Trophoblast cell (in vitro differentiated cells and primary cell): Measurements from ENCODE around the gene SNAP25.

Experiments used
- DNase-seq, 2 donors: peaks; one replicate each; pipeline ENCODE4 v3.0.0-alpha.2; 2016
- H2AFZ ChIP-seq: 2 replicates; pipeline ENCODE4 v1.6.1; 2013; ENCODE audit warnings: low read length, moderate library complexity, mild to moderate bottlenecking; ENCODE audit not compliant: insufficient read depth, poor library complexity
- H2AK5ac ChIP-seq: 2 replicates; pipeline ENCODE4 v1.6.1; 2013; ENCODE audit warnings: mild to moderate bottlenecking, low read length
- H2BK120ac ChIP-seq: 2 replicates; pipeline ENCODE4 v1.6.1; 2013; ENCODE audit warnings: low read length, mild to moderate bottlenecking, moderate library complexity; ENCODE audit not compliant: insufficient read depth, poor library complexity
- H2BK12ac ChIP-seq: 2 replicates; pipeline ENCODE4 v1.6.1; 2013; ENCODE audit warnings: mild to moderate bottlenecking, low read length, moderate library complexity
- H2BK5ac ChIP-seq: 2 replicates; pipeline ENCODE4 v1.6.1; 2013; ENCODE audit warnings: low read length, low read depth, moderate library complexity, mild to moderate bottlenecking; ENCODE audit not compliant: poor library complexity
- H3K14ac ChIP-seq: 2 replicates; pipeline ENCODE4 v1.6.1; 2013; ENCODE audit warnings: mild to moderate bottlenecking, low read length
- H3K18ac ChIP-seq: 2 replicates; pipeline ENCODE4 v1.6.1; 2013; ENCODE audit warnings: mild to moderate bottlenecking, low read length
- H3K23ac ChIP-seq: 2 replicates; pipeline ENCODE4 v1.6.1; 2013; ENCODE audit warnings: low read length
- H3K27ac ChIP-seq: 2 replicates; pipeline ENCODE4 v1.5.1; 2013; ENCODE audit warnings: low read depth, mild to moderate bottlenecking, inconsistent platforms, low read length, moderate library complexity
- H3K27me3 ChIP-seq: 2 replicates; pipeline ENCODE4 v1.6.1; 2013; ENCODE audit warnings: inconsistent platforms, mild to moderate bottlenecking, low read length, moderate library complexity; ENCODE audit not compliant: insufficient read depth
- H3K36me3 ChIP-seq, 2 experiments: 1 replicate in 1 of 2; 2 replicates in 1 of 2; pipeline ENCODE4 v1.6.1; 2013; ENCODE audit warnings: low read length in 2 of 2, mild to moderate bottlenecking in 2 of 2, moderate library complexity in 1 of 2; ENCODE audit not compliant: insufficient read depth in 2 of 2, control insufficient read depth in 1 of 2
- H3K4ac ChIP-seq: 2 replicates; pipeline ENCODE4 v1.6.1; 2013; ENCODE audit warnings: low read depth, mild to moderate bottlenecking, low read length, moderate library complexity
- H3K4me1 ChIP-seq, 2 experiments: 1 replicate in 1 of 2; 2 replicates in 1 of 2; pipeline ENCODE4 v1.6.1; 2013; ENCODE audit warnings: low read length in 2 of 2, mild to moderate bottlenecking in 2 of 2, moderate library complexity in 1 of 2; ENCODE audit not compliant: insufficient read depth in 2 of 2, control insufficient read depth in 1 of 2
- H3K4me2 ChIP-seq: 2 replicates; pipeline ENCODE4 v1.6.1; 2013; ENCODE audit warnings: inconsistent platforms, mild to moderate bottlenecking, low read length, moderate library complexity
- H3K4me3 ChIP-seq: 2 replicates; pipeline ENCODE4 v1.5.1; 2013; ENCODE audit warnings: mild to moderate bottlenecking, low read depth, low read length, inconsistent platforms
- H3K79me1 ChIP-seq: one replicate; pipeline ENCODE4 v1.6.1; 2013; ENCODE audit warnings: low read length
- H3K79me2 ChIP-seq: 2 replicates; pipeline ENCODE4 v1.6.1; 2013; ENCODE audit warnings: low read length, mild to moderate bottlenecking; ENCODE audit not compliant: control insufficient read depth, insufficient read depth, poor library complexity
- H3K9ac ChIP-seq: 2 replicates; pipeline ENCODE4 v1.6.1; 2013; ENCODE audit warnings: mild to moderate bottlenecking, low read length
- H3K9me3 ChIP-seq: 2 replicates; pipeline ENCODE4 v1.6.1; 2013; ENCODE audit warnings: low read depth, mild to moderate bottlenecking, control low read depth, inconsistent platforms, low read length; ENCODE audit not compliant: insufficient read depth
- H4K12ac ChIP-seq: 2 replicates; pipeline ENCODE4 v1.6.1; 2013; ENCODE audit warnings: low read depth, mild to moderate bottlenecking, low read length, moderate library complexity
- H4K8ac ChIP-seq: 2 replicates; pipeline ENCODE4 v1.6.1; 2013; ENCODE audit warnings: low read depth, mild to moderate bottlenecking, low read length, moderate library complexity
- H4K91ac ChIP-seq: one replicate; pipeline ENCODE4 v1.6.1; 2013; ENCODE audit warnings: low read depth, mild to moderate bottlenecking, low read length, moderate library complexity
- WGBS: extraction: QIAGEN DNeasy Blood & Tissue Kit; methylation state at CpG from one replicate; pipeline ENCODE4 v1.1.7; 2013; ENCODE audit warnings: missing lambda C conversion rate; ENCODE audit not compliant: insufficient read length, insufficient coverage; ENCODE audit errors: extremely low coverage; 5-methylcytosine and 5-hydroxymethylcytosine counted together

SNAP25 gene

GRCh38 chr20:10312111-10312510 is 93.5 kb downstream of the SNAP25 start:
- Histone ChIP-seq H3K79me2 (no peaks in the 10 kb centered on the region), H3K14ac (no peak overlapping the region), H4K12ac (no peak overlapping the region), H3K27me3 (no peaks in the 10 kb centered on the region), H3K4me3 (no peak overlapping the region), H3K18ac (no peak overlapping the region), H2AFZ (no peak overlapping the region), H2BK120ac (no peak overlapping the region), H3K9ac (no peak overlapping the region), H2AK5ac (no peak overlapping the region), H3K36me3 (no peaks in the 10 kb centered on the region), H3K4ac (no peak overlapping the region), H3K27ac (no peak overlapping the region), H2BK5ac (no peak overlapping the region), H3K79me1 (no peaks in the 10 kb centered on the region), H2BK12ac (no peak overlapping the region), H3K9me3 (no peaks in the 10 kb centered on the region), H4K91ac (no peak overlapping the region), H4K8ac (no peak overlapping the region), H3K23ac (no peak overlapping the region), H3K4me2 (no peak overlapping the region), H3K4me1 (no peaks in the 10 kb centered on the region)
- no CpG with 5 or more reads among the region's 1 CpG for WGBS
- no peak for DNase-seq

GRCh38 chr20:10313215-10313614 is 94.6 kb downstream of the SNAP25 start:
- no peak overlapping the region for H2BK12ac ChIP-seq
- H4K91ac ChIP-seq, result no peak overlapping the region

GRCh38 chr20:10313701-10314100 is 95.1 kb downstream of the SNAP25 start:
- DNase-seq, result no peak
- Histone ChIP-seq H3K18ac (no peak overlapping the region), H3K4me2 (no peak overlapping the region), H3K79me1 (no peaks in the 10 kb centered on the region), H4K8ac (no peak overlapping the region), H2BK5ac (no peak overlapping the region), H3K4me3 (no peak overlapping the region), H2BK12ac (no peak overlapping the region), H4K91ac (no peak overlapping the region), H3K9me3 (no peaks in the 10 kb centered on the region), H2AK5ac (no peak overlapping the region), H3K4ac (no peak overlapping the region), H3K9ac (no peak overlapping the region), H3K23ac (no peak overlapping the region), H3K14ac (no peak overlapping the region), H3K27me3 (no peaks in the 10 kb centered on the region), H2AFZ (no peak overlapping the region), H3K79me2 (no peaks in the 10 kb centered on the region), H3K4me1 (no peaks in the 10 kb centered on the region), H3K36me3 (no peaks in the 10 kb centered on the region), H4K12ac (no peak overlapping the region), H2BK120ac (no peak overlapping the region), H3K27ac (no peak overlapping the region)
- WGBS, result no CpG with 5 or more reads among the region's 3 CpGs

More at GRCh38 chr20:10313215-10313614, 94.6 kb downstream of the SNAP25 start:
- H4K12ac ChIP-seq, result no peak overlapping the region
- H3K79me1 ChIP-seq, result no peaks in the 10 kb centered on the region
- H3K4me2 ChIP-seq, result no peak overlapping the region
- no peak overlapping the region for H2AK5ac ChIP-seq
- H3K14ac ChIP-seq, result no peak overlapping the region
- H3K27me3 ChIP-seq, result no peaks in the 10 kb centered on the region
- H3K9ac ChIP-seq, result no peak overlapping the region
- H3K79me2 ChIP-seq, result no peaks in the 10 kb centered on the region
- H3K4me3 ChIP-seq, result no peak overlapping the region
- H2BK5ac ChIP-seq, result no peak overlapping the region
- H3K9me3 ChIP-seq, result no peaks in the 10 kb centered on the region
- H3K23ac ChIP-seq, result no peak overlapping the region
- no peak overlapping the region for H2AFZ ChIP-seq
- H3K27ac ChIP-seq, result no peak overlapping the region
- no peaks in the 10 kb centered on the region for H3K36me3 ChIP-seq
- H3K4ac ChIP-seq, result no peak overlapping the region
- no peak overlapping the region for H4K8ac ChIP-seq
- no peak overlapping the region for H2BK120ac ChIP-seq
- H3K4me1 ChIP-seq, result no peaks in the 10 kb centered on the region
- H3K18ac ChIP-seq, result no peak overlapping the region
- no peak for DNase-seq

- Histone ChIP-seq H3K27me3 (no peaks in the 10 kb centered on the region), H3K4me2 (no peak overlapping the region), H2AFZ (no peak overlapping the region), H3K4me3 (no peak overlapping the region), H2BK120ac (no peak overlapping the region), H4K8ac (no peak overlapping the region), H4K91ac (no peak overlapping the region), H3K27ac (no peak overlapping the region), H3K14ac (no peak overlapping the region), H2BK12ac (no peak overlapping the region), H3K79me1 (no peaks in the 10 kb centered on the region), H4K12ac (no peak overlapping the region), H3K23ac (no peak overlapping the region), H3K79me2 (no peaks in the 10 kb centered on the region), H2BK5ac (no peak overlapping the region), H3K9me3 (no peaks in the 10 kb centered on the region), H3K9ac (no peak overlapping the region), H3K4me1 (no peaks in the 10 kb centered on the region), H3K4ac (no peak overlapping the region), H3K18ac (no peak overlapping the region), H2AK5ac (no peak overlapping the region), H3K36me3 (no peaks in the 10 kb centered on the region)
- no CpG with 5 or more reads among the region's 2 CpGs for WGBS
- no peak for DNase-seq
Measured at GRCh38 chr20:10314198-10314597, 95.6 kb downstream of the SNAP25 start.
